ENCODE measurements around the gene EDC4.

DNA sequence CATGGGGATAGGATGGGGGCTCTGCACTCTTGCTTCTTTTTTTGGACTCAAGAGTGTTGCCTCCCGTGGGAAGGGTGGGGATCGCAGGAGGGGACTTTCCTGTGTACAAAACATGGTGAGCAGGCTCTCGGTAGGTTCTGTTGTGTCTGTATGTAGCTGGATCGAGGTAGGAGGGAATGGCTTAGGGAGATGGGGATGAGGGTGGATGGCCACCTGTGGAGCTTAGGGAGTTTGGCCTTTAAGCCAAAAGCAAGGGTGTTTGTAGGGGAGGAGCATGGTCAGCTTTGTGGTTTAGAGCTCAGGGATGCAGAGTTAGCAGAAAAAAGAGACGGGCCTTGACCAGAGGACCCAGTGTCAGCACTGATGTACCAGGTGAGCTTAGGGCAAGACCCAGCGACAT is 11.0 kb upstream of the EDC4 start:
- TF ChIP-seq, protein P1, sequence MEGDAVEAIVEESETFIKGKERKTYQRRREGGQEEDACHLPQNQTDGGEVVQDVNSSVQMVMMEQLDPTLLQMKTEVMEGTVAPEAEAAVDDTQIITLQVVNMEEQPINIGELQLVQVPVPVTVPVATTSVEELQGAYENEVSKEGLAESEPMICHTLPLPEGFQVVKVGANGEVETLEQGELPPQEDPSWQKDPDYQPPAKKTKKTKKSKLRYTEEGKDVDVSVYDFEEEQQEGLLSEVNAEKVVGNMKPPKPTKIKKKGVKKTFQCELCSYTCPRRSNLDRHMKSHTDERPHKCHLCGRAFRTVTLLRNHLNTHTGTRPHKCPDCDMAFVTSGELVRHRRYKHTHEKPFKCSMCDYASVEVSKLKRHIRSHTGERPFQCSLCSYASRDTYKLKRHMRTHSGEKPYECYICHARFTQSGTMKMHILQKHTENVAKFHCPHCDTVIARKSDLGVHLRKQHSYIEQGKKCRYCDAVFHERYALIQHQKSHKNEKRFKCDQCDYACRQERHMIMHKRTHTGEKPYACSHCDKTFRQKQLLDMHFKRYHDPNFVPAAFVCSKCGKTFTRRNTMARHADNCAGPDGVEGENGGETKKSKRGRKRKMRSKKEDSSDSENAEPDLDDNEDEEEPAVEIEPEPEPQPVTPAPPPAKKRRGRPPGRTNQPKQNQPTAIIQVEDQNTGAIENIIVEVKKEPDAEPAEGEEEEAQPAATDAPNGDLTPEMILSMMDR (IDR thresholded peaks at IDR 0.05) = no peak
- no peak for TF ChIP-seq TCF7L2 (IDR thresholded peaks at IDR 0.05; ENCODE audit: low read depth, low read length)

Measured in Panc1 (cell line).